MM.1S (cell line): ENCODE measurements around the gene NAALADL2.

Experiments
- DNase-seq: peaks from one replicate; pipeline ENCODE4 v3.0.0-alpha.2; 2015
- H2AFZ ChIP-seq: fragments of 300-600 bp; sonication (generic); 2 replicates; pipeline ENCODE4 v1.6.0; 2016; ENCODE audit warnings: antibody characterized with exemption, low read length
- H3F3A ChIP-seq: fragments of 300-600 bp; sonication (generic); 2 replicates; pipeline ENCODE4 v1.6.1; 2016; ENCODE audit warnings: mild to moderate bottlenecking, antibody characterized with exemption, low read length, moderate library complexity, mixed read lengths; ENCODE audit not compliant: insufficient read depth
- H3K27ac ChIP-seq: fragments of 300-600 bp; sonication (generic); 2 replicates; pipeline ENCODE4 v1.5.1; 2016; ENCODE audit warnings: mild to moderate bottlenecking, low read length
- H3K27me3 ChIP-seq: fragments of 300-600 bp; sonication (generic); replicated peaks from 2 replicates; pipeline ENCODE4 v1.6.0; 2016; ENCODE audit warnings: low read length; ENCODE audit not compliant: insufficient read depth
- H3K36me3 ChIP-seq: fragments of 300-600 bp; sonication (generic); replicated peaks from 2 replicates; pipeline ENCODE4 v1.6.1; 2016; ENCODE audit warnings: mild to moderate bottlenecking, low read length, mixed read lengths; ENCODE audit not compliant: insufficient read depth
- H3K4me1 ChIP-seq: fragments of 300-600 bp; sonication (generic); 2 replicates; pipeline ENCODE4 v1.6.1; 2016; ENCODE audit warnings: low read length, mixed read lengths
- H3K4me2 ChIP-seq: fragments of 300-600 bp; sonication (generic); 2 replicates; pipeline ENCODE4 v1.6.0; 2016; ENCODE audit warnings: low read depth, low read length
- H3K4me3 ChIP-seq: fragments of 300-600 bp; sonication (generic); 2 replicates; pipeline ENCODE4 v1.5.1; 2016; ENCODE audit warnings: low read length, mixed read lengths
- H3K79me2 ChIP-seq: fragments of 300-600 bp; sonication (generic); 2 replicates; pipeline ENCODE4 v1.6.1; 2016; ENCODE audit warnings: mixed run types, low read length, mixed read lengths
- H3K9ac ChIP-seq: fragments of 300-600 bp; sonication (generic); 2 replicates; pipeline ENCODE4 v1.6.1; 2016; ENCODE audit warnings: low read length, mixed read lengths
- H3K9me2 ChIP-seq: fragments of 300-600 bp; sonication (generic); replicated peaks from 2 replicates; pipeline ENCODE4 v1.6.1; 2016; ENCODE audit warnings: mild to moderate bottlenecking, low read length, mixed read lengths; ENCODE audit not compliant: insufficient read depth
- H3K9me3 ChIP-seq: fragments of 300-600 bp; sonication (generic); replicated peaks from 2 replicates; pipeline ENCODE4 v1.6.1; 2016; ENCODE audit warnings: mild to moderate bottlenecking, low read length, mixed read lengths; ENCODE audit not compliant: insufficient read depth
- H4K20me1 ChIP-seq: fragments of 300-600 bp; sonication (generic); 2 replicates; pipeline ENCODE4 v1.6.1; 2016; ENCODE audit warnings: mild to moderate bottlenecking, low read length, moderate library complexity, mixed read lengths; ENCODE audit not compliant: insufficient read depth
- EZH2 ChIP-seq: fragments of 300-600 bp; sonication (generic); optimal IDR thresholded peaks from 2 replicates; pipeline ENCODE3; 2017; ENCODE audit warnings: low read depth, mild to moderate bottlenecking, antibody characterized with exemption, low read length, mixed read lengths
- EZH2phosphoT487 ChIP-seq: fragments of 300-600 bp; sonication (generic); IDR thresholded peaks from 2 replicates; pipeline ENCODE4 v1.6.1; 2018; ENCODE audit warnings: antibody characterized with exemption, low read length
- TF ChIP-seq, protein P1 (sequence below): fragments of 300-600 bp; sonication (generic); IDR thresholded peaks from 2 replicates; pipeline ENCODE4 v1.5.1; 2016; ENCODE audit warnings: antibody characterized with exemption, low read length, mixed read lengths

NAALADL2 gene

DNA sequence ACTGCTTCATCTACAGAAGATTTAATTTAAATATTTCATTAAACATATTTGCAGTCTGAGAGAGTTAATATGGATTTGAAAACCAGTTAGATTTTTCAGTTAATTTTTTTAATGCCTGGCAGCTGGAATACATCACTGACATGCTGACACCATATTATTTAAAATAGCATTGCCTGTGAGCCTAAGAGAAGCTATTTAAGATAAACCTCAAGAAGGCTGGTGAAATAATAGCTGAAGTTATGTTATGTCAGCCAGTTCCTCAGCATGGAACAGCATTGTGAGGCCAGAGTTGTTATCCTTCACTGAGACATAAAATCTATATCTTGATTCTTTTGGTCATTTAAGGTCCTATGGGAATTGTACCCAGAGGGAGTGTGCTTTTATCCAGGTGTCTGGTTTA is 705.2 kb downstream of the NAALADL2 start:
- Histone ChIP-seq H3K4me2 (no peak overlapping the region), H3K4me3 (no peak overlapping the region), H3K79me2 (no peaks in the 10 kb centered on the region), H3K9me2 (no peaks in the 10 kb centered on the region), H3K4me1 (no peaks in the 10 kb centered on the region), H3K36me3 (no peaks in the 10 kb centered on the region), H3K27me3 (no peaks in the 10 kb centered on the region), H4K20me1 (no peaks in the 10 kb centered on the region), H3K9me3 (no peaks in the 10 kb centered on the region), H2AFZ (no peak overlapping the region), H3F3A (no peaks in the 10 kb centered on the region), H3K27ac (no peak overlapping the region), H3K9ac (no peak overlapping the region)
- no peak for DNase-seq
- TF ChIP-seq EZH2, result no peak

DNA sequence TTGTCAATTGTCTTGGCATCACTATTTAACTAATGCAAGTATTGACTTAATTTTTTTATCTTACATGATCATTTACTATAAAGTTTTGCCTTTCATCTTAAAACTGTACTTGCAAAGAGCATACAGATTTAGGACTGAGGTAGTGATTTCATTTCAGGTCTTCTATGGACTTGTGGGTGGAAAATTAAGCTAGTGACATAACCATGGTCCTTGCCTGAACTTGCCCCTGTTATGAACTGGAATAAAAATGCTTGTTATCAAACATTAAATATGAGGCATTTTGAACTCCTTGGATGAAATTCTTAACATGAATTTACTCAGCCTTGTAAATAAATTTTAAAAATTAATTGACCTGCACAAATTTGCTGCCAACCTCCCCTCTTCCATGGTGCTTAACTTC is 712.0 kb downstream of the NAALADL2 start:
- Histone ChIP-seq H3K4me1 (no peaks in the 10 kb centered on the region), H3K36me3 (no peaks in the 10 kb centered on the region), H3K79me2 (no peaks in the 10 kb centered on the region), H3K9me3 (no peaks in the 10 kb centered on the region), H3K4me2 (no peak overlapping the region), H3K9ac (no peak overlapping the region), H2AFZ (no peak overlapping the region), H3K27ac (no peak overlapping the region), H4K20me1 (no peaks in the 10 kb centered on the region), H3K27me3 (no peaks in the 10 kb centered on the region), H3F3A (no peaks in the 10 kb centered on the region), H3K9me2 (no peaks in the 10 kb centered on the region), H3K4me3 (no peak overlapping the region)
- DNase-seq, result no peak
- TF ChIP-seq EZH2phosphoT487, result no peak
- TF ChIP-seq, protein P1, sequence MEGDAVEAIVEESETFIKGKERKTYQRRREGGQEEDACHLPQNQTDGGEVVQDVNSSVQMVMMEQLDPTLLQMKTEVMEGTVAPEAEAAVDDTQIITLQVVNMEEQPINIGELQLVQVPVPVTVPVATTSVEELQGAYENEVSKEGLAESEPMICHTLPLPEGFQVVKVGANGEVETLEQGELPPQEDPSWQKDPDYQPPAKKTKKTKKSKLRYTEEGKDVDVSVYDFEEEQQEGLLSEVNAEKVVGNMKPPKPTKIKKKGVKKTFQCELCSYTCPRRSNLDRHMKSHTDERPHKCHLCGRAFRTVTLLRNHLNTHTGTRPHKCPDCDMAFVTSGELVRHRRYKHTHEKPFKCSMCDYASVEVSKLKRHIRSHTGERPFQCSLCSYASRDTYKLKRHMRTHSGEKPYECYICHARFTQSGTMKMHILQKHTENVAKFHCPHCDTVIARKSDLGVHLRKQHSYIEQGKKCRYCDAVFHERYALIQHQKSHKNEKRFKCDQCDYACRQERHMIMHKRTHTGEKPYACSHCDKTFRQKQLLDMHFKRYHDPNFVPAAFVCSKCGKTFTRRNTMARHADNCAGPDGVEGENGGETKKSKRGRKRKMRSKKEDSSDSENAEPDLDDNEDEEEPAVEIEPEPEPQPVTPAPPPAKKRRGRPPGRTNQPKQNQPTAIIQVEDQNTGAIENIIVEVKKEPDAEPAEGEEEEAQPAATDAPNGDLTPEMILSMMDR, result no peak

DNA sequence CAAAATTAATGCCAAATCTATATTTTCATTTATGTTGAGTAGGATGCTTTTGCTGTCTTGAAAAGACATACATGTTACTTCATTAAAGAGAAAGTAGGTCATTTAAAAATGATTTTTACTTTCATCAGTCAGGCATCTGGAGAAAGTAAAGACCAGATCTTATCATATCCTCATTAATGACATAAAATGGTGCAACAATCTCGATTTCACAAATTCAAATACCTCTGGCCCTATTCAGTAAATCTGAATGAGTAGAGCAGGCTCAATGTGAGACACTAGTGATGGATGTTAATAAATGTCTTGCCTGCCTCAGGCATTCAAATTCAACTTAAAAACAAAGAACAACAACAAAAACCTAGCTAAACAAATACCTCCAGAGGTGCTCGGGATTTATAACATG is 714.1 kb downstream of the NAALADL2 start:
- H3K9me2 ChIP-seq, result no peaks in the 10 kb centered on the region
- H4K20me1 ChIP-seq, result no peaks in the 10 kb centered on the region
- no peak overlapping the region for H3K27ac ChIP-seq
- no peaks in the 10 kb centered on the region for H3K9me3 ChIP-seq
- H3K4me2 ChIP-seq, result no peak overlapping the region
- no peak overlapping the region for H3K9ac ChIP-seq
- H3K79me2 ChIP-seq, result no peaks in the 10 kb centered on the region
- H3F3A ChIP-seq, result no peaks in the 10 kb centered on the region
- no peaks in the 10 kb centered on the region for H3K36me3 ChIP-seq
- H3K27me3 ChIP-seq, result no peaks in the 10 kb centered on the region
- no peaks in the 10 kb centered on the region for H3K4me1 ChIP-seq
- TF ChIP-seq EZH2phosphoT487 (no peak), EZH2 (no peak)
- TF ChIP-seq, protein P1, result no peak
- H3K4me3 ChIP-seq, result no peak overlapping the region
- no peak overlapping the region for H2AFZ ChIP-seq
- DNase-seq, result no peak

DNA sequence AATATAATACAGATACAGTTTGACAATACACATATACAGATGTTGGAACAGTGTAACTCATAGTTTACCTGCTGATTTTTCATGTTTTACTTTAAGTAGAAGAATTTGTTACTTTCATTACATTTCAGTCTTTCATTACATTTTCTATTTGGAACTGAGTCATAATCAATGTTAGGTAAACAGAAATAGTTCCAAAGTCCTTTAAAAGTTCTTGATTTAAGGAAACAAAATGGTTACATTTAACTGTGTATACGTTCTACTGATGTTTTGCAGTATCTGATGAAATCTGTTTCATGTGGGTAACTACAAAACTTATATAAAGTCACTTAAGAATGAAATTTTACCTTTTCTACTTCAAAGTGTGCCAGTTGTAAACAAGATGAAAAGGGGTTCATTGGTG is 721.2 kb downstream of the NAALADL2 start:
- no peaks in the 10 kb centered on the region for H3K9me3 ChIP-seq
- H2AFZ ChIP-seq, result no peak overlapping the region
- H3K36me3 ChIP-seq, result no peaks in the 10 kb centered on the region
- no peaks in the 10 kb centered on the region for H3K4me1 ChIP-seq
- H3K4me3 ChIP-seq, result no peak overlapping the region
- H3K27ac ChIP-seq, result no peak overlapping the region
- no peaks in the 10 kb centered on the region for H3F3A ChIP-seq
- H3K79me2 ChIP-seq, result no peaks in the 10 kb centered on the region
- H3K27me3 ChIP-seq, result no peaks in the 10 kb centered on the region
- no peaks in the 10 kb centered on the region for H4K20me1 ChIP-seq
- no peak overlapping the region for H3K4me2 ChIP-seq
- TF ChIP-seq, protein P1, result no peak
- TF ChIP-seq EZH2 (no peak), EZH2phosphoT487 (no peak)
- H3K9me2 ChIP-seq, result no peaks in the 10 kb centered on the region; the same call in 1 of the 2 replicates
- H3K9ac ChIP-seq, result no peak overlapping the region
- DNase-seq, result no peak
